Skeletal muscle cell (primary cell): ENCODE data around the gene KRTAP19-8.

ENCODE experiments used
- DNase-seq: peaks from one replicate; pipeline ENCODE4 v3.0.0-alpha.2; 2010; ENCODE audit warnings: low read depth
- H3K4me3 ChIP-seq: 2 replicates; pipeline ENCODE4 v1.5.1; 2011; ENCODE audit warnings: low read depth, mild to moderate bottlenecking, control low read depth, low read length, moderate library complexity

The KRTAP19-8 gene

GRCh38 chr21:31014891-31015290, 23.4 kb downstream of the KRTAP19-8 start:
- no peak overlapping the region for H3K4me3 ChIP-seq
- no peak for DNase-seq

DNA sequence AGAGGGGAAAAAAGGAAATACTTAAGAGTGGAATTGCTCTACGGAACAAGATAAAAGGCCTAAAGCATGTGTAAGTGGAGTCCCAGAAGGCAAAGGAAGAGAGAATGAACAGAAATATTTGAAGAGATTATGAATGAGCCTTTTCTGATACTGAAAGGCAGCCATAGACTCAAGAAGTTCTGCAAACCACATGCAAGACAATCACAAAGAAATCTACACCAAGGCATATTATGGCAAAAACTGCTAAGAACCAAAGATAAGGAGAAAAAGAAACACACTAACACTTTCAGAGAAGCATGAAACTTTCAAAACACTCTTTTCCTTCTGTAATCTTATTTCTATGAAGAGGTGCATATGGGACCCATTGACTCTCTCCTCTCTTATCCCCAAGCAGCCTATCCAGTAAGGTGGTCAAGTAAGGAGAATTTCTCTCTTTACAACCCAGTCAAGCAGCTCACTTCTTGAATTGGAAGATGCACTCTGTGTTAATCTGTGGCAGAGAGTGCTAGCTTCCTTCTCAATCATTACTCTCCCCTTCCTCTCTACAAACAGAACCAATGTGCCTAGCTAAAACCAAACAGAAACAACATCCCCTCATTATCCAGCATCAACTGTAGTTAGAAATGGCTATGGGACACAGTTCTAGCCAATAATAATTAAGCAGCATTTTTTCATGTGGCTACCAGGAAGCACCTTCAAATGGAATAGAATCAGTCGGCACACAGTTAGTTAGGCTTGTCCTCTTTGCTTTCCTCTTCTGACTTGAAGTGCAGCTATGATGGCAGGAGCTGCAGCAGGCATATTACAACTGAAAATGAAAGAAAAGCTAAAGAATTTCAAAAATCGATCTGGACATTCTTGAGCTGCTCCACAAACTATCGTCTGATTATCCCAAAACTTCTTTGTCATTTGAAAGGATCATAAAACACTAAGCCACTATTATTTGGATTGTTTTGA, 25.9 kb downstream of the KRTAP19-8 start:
- no peak overlapping the region for H3K4me3 ChIP-seq
- no peak for DNase-seq

GRCh38 chr21:31011412-31011811, 26.9 kb downstream of the KRTAP19-8 start:
- DNase-seq: no peak
- H3K4me3 ChIP-seq: no peak overlapping the region

DNA sequence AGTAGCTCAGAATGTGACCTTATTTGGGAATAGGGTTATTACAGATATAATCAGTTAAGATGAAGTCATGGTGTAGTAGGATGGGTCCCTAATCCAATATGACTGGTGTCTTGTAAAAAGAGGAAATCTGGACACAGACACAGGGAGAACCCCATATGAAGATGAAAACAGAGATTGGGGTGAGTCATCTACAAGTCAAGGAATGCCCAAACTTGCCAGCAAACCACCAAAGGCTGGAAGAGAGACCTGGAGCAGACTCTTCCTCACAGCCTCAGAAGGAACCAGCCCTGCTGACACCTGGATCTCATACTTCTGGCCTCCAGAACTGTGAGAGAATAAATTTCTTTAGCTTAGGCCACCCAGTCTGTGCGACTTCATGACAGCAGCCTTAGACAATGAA, 29.9 kb downstream of the KRTAP19-8 start:
- H3K4me3 ChIP-seq: no peak overlapping the region
- no peak for DNase-seq

DNA sequence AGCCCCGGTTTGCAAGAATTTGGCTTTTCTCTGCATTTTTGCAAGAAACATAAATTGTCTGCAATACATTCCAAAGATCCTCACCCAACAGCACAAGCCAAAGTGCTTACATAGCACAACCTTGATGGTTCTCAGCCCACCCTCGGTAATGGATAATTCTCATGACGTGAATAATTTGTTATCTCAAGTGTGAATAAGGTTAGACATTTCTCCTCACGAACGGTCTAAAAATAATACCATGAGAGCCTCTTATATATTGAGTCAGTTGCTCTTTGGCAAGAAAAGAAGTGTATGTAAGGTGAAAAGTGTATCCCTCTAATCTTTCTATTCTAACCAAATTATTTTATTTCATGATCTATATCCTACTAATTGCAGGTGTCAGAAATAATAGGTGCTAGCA, 33.3 kb downstream of the KRTAP19-8 start:
- no peak for DNase-seq
- no peak overlapping the region for H3K4me3 ChIP-seq

DNA sequence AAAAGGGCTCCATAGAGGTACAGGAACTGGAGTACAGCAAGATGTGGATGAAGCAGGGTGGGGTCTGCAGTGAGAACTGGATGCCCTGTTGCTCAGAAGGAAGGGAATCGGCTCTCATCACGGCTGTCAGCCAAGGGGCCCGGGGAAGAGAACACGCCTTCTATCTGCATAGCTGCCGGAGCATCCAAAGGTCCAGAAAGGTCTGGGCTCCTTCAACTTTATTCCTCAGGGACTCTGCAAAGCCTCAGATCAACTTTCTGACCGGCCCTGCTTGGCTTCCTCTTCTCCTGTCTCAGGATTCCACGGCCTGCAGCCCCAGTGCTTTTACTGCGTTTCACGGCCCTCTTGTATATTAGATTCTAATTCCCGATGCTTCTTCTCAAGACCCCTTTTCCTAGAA, 34.8 kb downstream of the KRTAP19-8 start:
- H3K4me3 ChIP-seq: no peak overlapping the region
- DNase-seq: no peak

DNA sequence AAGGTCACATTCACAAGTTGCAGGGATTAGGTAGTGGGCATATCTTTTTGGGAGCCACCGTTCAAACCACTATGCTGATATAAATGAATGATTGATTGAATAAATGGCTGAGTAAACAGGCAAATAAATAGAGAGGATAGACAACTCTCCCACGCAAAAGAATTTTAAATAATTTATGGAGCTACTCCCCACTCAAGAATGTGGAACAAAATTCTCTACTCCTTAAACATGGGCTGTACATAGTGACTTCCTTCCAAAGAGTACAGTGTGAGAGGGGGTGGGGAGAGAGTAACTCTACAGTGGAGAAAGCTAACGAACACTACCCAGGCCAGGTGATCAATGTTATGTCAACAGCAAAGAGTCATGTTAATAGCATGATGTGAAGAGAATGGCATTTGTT, 40.7 kb downstream of the KRTAP19-8 start:
- no peak for DNase-seq

GRCh38 chr21:30996728-30997127, 41.5 kb downstream of the KRTAP19-8 start:
- no peak for DNase-seq
- H3K4me3 ChIP-seq: no peak overlapping the region

More for the DNA sequence above, 40.7 kb downstream of the KRTAP19-8 start:
- H3K4me3 ChIP-seq: no peak overlapping the region

DNA sequence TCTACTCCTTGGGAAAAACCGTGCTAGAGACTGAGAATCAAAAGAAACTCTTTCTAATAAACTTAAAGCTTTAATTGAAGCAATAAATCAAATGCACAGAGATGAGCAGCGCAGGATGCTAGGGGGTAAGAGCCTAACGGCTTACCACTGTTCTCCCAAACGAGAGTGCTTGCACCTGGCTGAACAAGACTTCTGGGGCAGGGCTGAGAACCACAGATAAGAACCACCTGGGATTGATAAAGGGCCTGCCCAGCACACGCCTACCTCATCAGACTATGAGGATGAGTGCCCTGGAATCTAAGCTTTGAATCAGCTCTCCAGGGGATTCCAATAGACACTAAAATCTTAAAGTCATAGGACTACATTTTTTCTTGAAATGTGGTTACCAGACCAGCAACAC, 43.3 kb downstream of the KRTAP19-8 start:
- DNase-seq: no peak
- no peak overlapping the region for H3K4me3 ChIP-seq

DNA sequence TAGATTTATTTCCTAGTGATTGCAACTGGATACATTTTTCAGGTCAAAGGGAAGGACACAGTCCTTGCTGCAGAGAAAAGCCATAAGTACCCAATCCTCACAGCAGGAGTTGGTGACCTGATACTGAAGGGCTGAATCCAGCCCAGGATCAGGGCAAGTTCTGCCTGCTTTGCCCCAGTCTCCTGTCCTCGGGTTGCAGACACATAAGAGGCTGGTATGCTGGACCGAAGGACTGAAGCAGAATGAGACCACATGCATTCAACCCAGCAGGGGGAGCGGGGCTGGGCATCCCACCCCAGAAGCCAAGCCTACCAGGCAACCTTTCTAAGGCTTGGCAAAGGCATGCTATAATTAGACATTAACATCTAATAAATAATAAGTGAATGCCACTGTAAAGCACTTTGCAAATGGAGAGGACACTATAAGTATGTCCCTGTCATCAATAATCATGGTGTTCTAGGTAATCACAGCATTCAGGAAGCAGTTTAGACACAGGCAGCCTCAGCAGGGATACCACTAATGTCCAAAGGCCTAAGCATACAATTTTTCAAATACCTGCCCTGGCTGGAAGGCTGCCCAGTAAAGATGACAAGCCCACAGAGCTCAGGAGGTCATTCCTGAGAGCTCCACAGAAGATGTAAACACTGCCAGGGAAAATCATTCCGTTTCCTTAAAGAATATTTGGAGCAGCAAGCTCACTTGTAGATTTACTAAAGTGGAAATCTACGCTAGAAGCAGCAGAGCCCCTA, 47.6 kb downstream of the KRTAP19-8 start:
- no peak overlapping the region for H3K4me3 ChIP-seq
- DNase-seq: no peak

GRCh38 chr21:30988706-30989105, 49.6 kb downstream of the KRTAP19-8 start:
- no peak overlapping the region for H3K4me3 ChIP-seq
- DNase-seq: no peak
